Keratinocyte (primary cell): ENCODE data around the gene ADGRV1. TPM values are rescaled to one million over a fixed set of nuclear protein-coding genes. Genes with fewer than 3 reads are reported as not detected.

Experiments used
- DNase-seq: peaks from one replicate; pipeline ENCODE4 v3.0.0-alpha.2; 2011; ENCODE audit warnings: low read depth, missing footprints, low spot score
- FAIRE-seq: peaks from 2 replicates; lab custom pipeline; 2011; peaks lifted over from hg19 to GRCh38; lab: Jason Lieb, UNC
- H2AFZ ChIP-seq: 2 replicates; pipeline ENCODE4 v1.6.0; 2012; ENCODE audit warnings: low read length, control low read depth, inconsistent platforms; ENCODE audit not compliant: control insufficient read depth
- H3K27ac ChIP-seq: 2 replicates; pipeline ENCODE4 v1.5.1; 2011; ENCODE audit warnings: low read length; ENCODE audit not compliant: control insufficient read depth, insufficient read depth
- H3K27me3 ChIP-seq: 3 replicates; pipeline ENCODE4 v1.6.0; 2011; ENCODE audit warnings: low read length; ENCODE audit not compliant: control insufficient read depth, insufficient read depth; ENCODE audit errors: extremely low read depth
- H3K36me3 ChIP-seq, 2 experiments: 2 replicates in 1 of 2; 3 replicates in 1 of 2; pipeline ENCODE4 v1.5.1; 2011; ENCODE audit warnings: low read length in 2 of 2, mild to moderate bottlenecking in 1 of 2; ENCODE audit not compliant: control insufficient read depth in 2 of 2, insufficient read depth in 2 of 2; ENCODE audit errors: extremely low read depth in 1 of 2
- H3K4me1 ChIP-seq: 3 replicates; pipeline ENCODE4 v1.5.1; 2011; ENCODE audit warnings: low read length; ENCODE audit not compliant: control insufficient read depth, insufficient read depth; ENCODE audit errors: extremely low read depth
- H3K4me2 ChIP-seq: 3 replicates; pipeline ENCODE4 v1.6.0; 2011; ENCODE audit warnings: low read depth, low read length; ENCODE audit not compliant: control insufficient read depth, insufficient read depth; ENCODE audit errors: extremely low read depth
- H3K4me3 ChIP-seq, 3 experiments: fragments of 200-600 bp in 1 of 3; sonication (generic) in 1 of 3; 2 replicates in 2 of 3; 3 replicates in 1 of 3; pipeline ENCODE4 v1.5.1; 2011 to 2016; ENCODE audit warnings: low read length in 3 of 3, mild to moderate bottlenecking in 3 of 3, control low read depth in 2 of 3, inconsistent platforms in 1 of 3, low read depth in 1 of 3, mixed read lengths in 1 of 3, mixed run types in 1 of 3, moderate library complexity in 1 of 3; ENCODE audit not compliant: control insufficient read depth in 2 of 3, insufficient read depth in 2 of 3; ENCODE audit errors: extremely low read depth in 1 of 3
- H3K79me2 ChIP-seq: 2 replicates; pipeline ENCODE4 v1.6.0; 2012; ENCODE audit warnings: low read length; ENCODE audit not compliant: control insufficient read depth, insufficient read depth
- H3K9ac ChIP-seq: 3 replicates; pipeline ENCODE4 v1.6.0; 2011; ENCODE audit warnings: low read length; ENCODE audit not compliant: control insufficient read depth, insufficient read depth; ENCODE audit errors: extremely low read depth
- H3K9me1 ChIP-seq: 3 replicates; pipeline ENCODE4 v1.6.0; 2011; ENCODE audit warnings: low read length; ENCODE audit not compliant: control insufficient read depth, insufficient read depth; ENCODE audit errors: extremely low read depth
- H3K9me3 ChIP-seq: 2 replicates; pipeline ENCODE4 v1.5.1; 2012; ENCODE audit warnings: low read depth, low read length; ENCODE audit not compliant: control insufficient read depth
- H4K20me1 ChIP-seq: 3 replicates; pipeline ENCODE4 v1.6.0; 2011; ENCODE audit warnings: low read length; ENCODE audit not compliant: control insufficient read depth, insufficient read depth; ENCODE audit errors: extremely low read depth
- CTCF ChIP-seq, 3 experiments: IDR thresholded peaks in 1 of 3; conservative IDR thresholded peaks in 1 of 3; optimal IDR thresholded peaks in 1 of 3; 2 replicates in 2 of 3; 3 replicates in 1 of 3; pipeline versions ENCODE3 to v1.5.1; 2011; ENCODE audit warnings: low read length in 3 of 3, mild to moderate bottlenecking in 3 of 3, moderate library complexity in 2 of 3, control low read depth in 1 of 3, inconsistent platforms in 1 of 3; ENCODE audit not compliant: insufficient read depth in 2 of 3; ENCODE audit errors: extremely low read depth in 1 of 3
- EZH2 ChIP-seq: IDR thresholded peaks from one replicate; pipeline ENCODE4 v1.6.1; 2012; ENCODE audit warnings: inconsistent platforms, mild to moderate bottlenecking, low read length, moderate library complexity
- dilution Hi-C: fragments of 300-500 bp; cut with MboI; formaldehyde crosslinking; loops from one replicate; pipeline ENCODE4 v1.7.0; 2020; ENCODE audit warnings: low sequenced_read_pairs; ENCODE audit not compliant: extremely low pct_ligation_motif_present
- polyA plus RNA-seq, 5 experiments: library from polyadenylated mRNA; depleted of rRNA in 3 of 5; stranded (reverse) in 3 of 5; stranded (forward) in 1 of 5; unstranded in 1 of 5; fragments of >200 nt; gene quantifications; 1 replicate in 1 of 5; 2 replicates in 3 of 5; 3 replicates in 1 of 5; pipeline versions ENCODE4 v1.2.1 to v1.2.3, GENCODE V29; 2011 to 2012; ENCODE audit warnings: missing spikeins in 2 of 5, low read depth in 1 of 5, low replicate concordance in 1 of 5

Gene ADGRV1
- polyA plus RNA-seq, 1 donor (not counting 4 experiments of a cell fraction or from before 2014, with no cell fraction given), result 0.05 TPM

- DNase-seq, result no peak
- Histone ChIP-seq H3K9me3 (no peaks in the 10 kb centered on the region), H3K4me3 (no peak overlapping the region), H4K20me1 (no peaks in the 10 kb centered on the region), H2AFZ (no peak overlapping the region), H3K27ac (no peak overlapping the region), H3K4me1 (peaks cover 3% of the 10 kb centered on the region), H3K4me2 (no peak overlapping the region), H3K9me1 (no peaks in the 10 kb centered on the region), H3K79me2 (no peaks in the 10 kb centered on the region), H3K9ac (no peak overlapping the region), H3K27me3 (no peaks in the 10 kb centered on the region), H3K36me3 (no peaks in the 10 kb centered on the region)
- no peak for FAIRE-seq
- TF ChIP-seq EZH2 (no peak), CTCF (optimal IDR thresholded peaks at IDR 0.05 in 1 of 3, IDR thresholded peaks at IDR 0.05 in 1 of 3, conservative IDR thresholded peaks at IDR 0.05 in 1 of 3; ENCODE audit: extremely low read depth in 1 of 3, insufficient read depth in 2 of 3, low read length in 3 of 3) (no peak)
- dilution Hi-C loops, result no loop called here
These were observed 352.6 kb downstream of the ADGRV1 start for GRCh38 chr5:90911169-90911568.

GRCh38 chr5:90912476-90912875 lies 353.9 kb downstream of the ADGRV1 start:
- Histone ChIP-seq H3K4me2 (no peak overlapping the region), H3K9me1 (no peaks in the 10 kb centered on the region), H3K9me3 (no peaks in the 10 kb centered on the region), H3K79me2 (no peaks in the 10 kb centered on the region), H3K27ac (no peak overlapping the region), H3K27me3 (no peaks in the 10 kb centered on the region), H4K20me1 (no peaks in the 10 kb centered on the region), H3K36me3 (no peaks in the 10 kb centered on the region), H2AFZ (no peak overlapping the region), H3K9ac (no peak overlapping the region), H3K4me3 (no peak overlapping the region), H3K4me1 (peaks cover 3% of the 10 kb centered on the region)
- DNase-seq (no peak), FAIRE-seq (no peak)
- no peak for TF ChIP-seq CTCF (optimal IDR thresholded peaks at IDR 0.05 in 1 of 3, IDR thresholded peaks at IDR 0.05 in 1 of 3, conservative IDR thresholded peaks at IDR 0.05 in 1 of 3; ENCODE audit: extremely low read depth in 1 of 3, insufficient read depth in 2 of 3, low read length in 3 of 3)
- no peak for TF ChIP-seq EZH2
- dilution Hi-C loops, result no loop called here
